ENCODE results near the gene MYO1G. TPM values are rescaled to one million over a fixed set of nuclear protein-coding genes. Genes with fewer than 3 reads are reported as not detected.
A peak's percentile ranks its signal among the peaks of the same experiment; 100 is the strongest.

MYO1G gene
- total RNA-seq, 2 experiments from 2014 or later: 23.6 to 87.3 TPM

- CTCF ChIA-PET (ENCODE audit: unreplicated experiment): interaction anchor here (0.5 kb wide), 1 partner anchor 18 kb away, joined by 4 read pairs; no protein-coding TSS in a partner anchor
- POLR2A ChIA-PET: interaction anchor here (0.6 to 2.1 kb wide), 7 partner anchors 10 to 335 kb away, joined by 3 to 12 read pairs (median 5); no protein-coding TSS in a partner anchor
- peaks cover 98% of the 10 kb centered on the region for H3K79me2 ChIP-seq (ENCODE audit: insufficient read depth, low read depth, low read length)
- H2AFZ ChIP-seq (ENCODE audit: low read length): no peak overlapping the region
- H3K36me3 ChIP-seq (ENCODE audit: insufficient read depth, low read length): peaks cover 90% of the 10 kb centered on the region
- no TSS peak for BruUV-seq (replicated peaks)
- intact Hi-C loops (cut with micrococcal nuclease; ENCODE audit: unreplicated experiment): no loop called here
- no peak overlapping the region for H3K4me3 ChIP-seq (ENCODE audit: low read depth, low read length, poor library complexity, severe bottlenecking)
- H4K20me1 ChIP-seq (ENCODE audit: insufficient read depth, low read length): 0 out of 2 replicates have a peak, but pooled peaks cover 14% of the 10 kb centered on the region
- H3K4me1 ChIP-seq (ENCODE audit: insufficient read depth, low read length, poor library complexity, severe bottlenecking): peaks cover 53% of the 10 kb centered on the region
- no peaks in the 10 kb centered on the region for H3K9me3 ChIP-seq (ENCODE audit: low read length)
- no peak for DNase-seq (ENCODE audit: low spot score)
- H3K9me2 ChIP-seq (ENCODE audit: insufficient read depth, low read length): no peaks in the 10 kb centered on the region
- peak overlapping the region; percentile 50 for H3K4me2 ChIP-seq (ENCODE audit: low read length)
- peak overlapping the region; percentile 48 for H3K27ac ChIP-seq (ENCODE audit: low read depth, low read length, poor library complexity, severe bottlenecking)
- TF ChIP-seq CTCF (conservative IDR thresholded peaks at IDR 0.05; ENCODE audit: low read length) (no peak), EZH2phosphoT487 (IDR thresholded peaks at IDR 0.05; ENCODE audit: borderline replicate concordance, low read depth, low read length) (no peak)
Observed at GRCh38 chr7:45007571-45008328, 28.9 kb upstream of the MYO1G start.

DNA sequence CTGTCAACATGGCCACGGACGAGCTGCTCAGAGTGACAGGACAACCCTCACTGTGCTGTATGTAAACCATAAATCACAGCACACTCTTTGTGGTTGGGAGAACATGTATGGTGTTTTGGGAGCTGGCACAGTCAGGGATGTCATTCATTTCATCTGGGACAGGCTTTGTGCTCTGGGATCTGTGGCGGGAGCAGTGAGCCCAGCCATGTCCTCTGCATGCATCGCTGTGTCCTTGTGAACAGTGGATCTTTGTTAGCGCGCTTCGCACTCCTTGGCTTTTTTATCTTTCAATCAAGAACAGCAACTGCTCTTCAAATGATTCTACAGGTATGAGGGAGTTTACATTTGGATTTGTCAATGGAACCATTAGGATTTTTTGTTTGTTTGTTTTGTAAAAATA, 28.3 kb upstream of the MYO1G start:
- H4K20me1 ChIP-seq (ENCODE audit: insufficient read depth, low read length): peaks cover 15% of the 10 kb centered on the region; the same call in 1 of the 2 replicates
- H3K9me2 ChIP-seq (ENCODE audit: insufficient read depth, low read length): no peaks in the 10 kb centered on the region
- no TSS peak for BruUV-seq (replicated peaks)
- no peak overlapping the region for H3K4me3 ChIP-seq (ENCODE audit: low read depth, low read length, poor library complexity, severe bottlenecking)
- peak overlapping the region; percentile 48 for H3K27ac ChIP-seq (ENCODE audit: low read depth, low read length, poor library complexity, severe bottlenecking)
- no peak for TF ChIP-seq CTCF (conservative IDR thresholded peaks at IDR 0.05; ENCODE audit: low read length)
- no peak for TF ChIP-seq EZH2phosphoT487 (IDR thresholded peaks at IDR 0.05; ENCODE audit: borderline replicate concordance, low read depth, low read length)
- DNase-seq (ENCODE audit: low spot score): no peak
- no peak overlapping the region for H2AFZ ChIP-seq (ENCODE audit: low read length)
- H3K36me3 ChIP-seq (ENCODE audit: insufficient read depth, low read length): peaks cover 90% of the 10 kb centered on the region
- H3K4me2 ChIP-seq (ENCODE audit: low read length): peak overlapping the region; percentile 50
- ChIA-PET CTCF (ENCODE audit: unreplicated experiment) (interaction anchor here (0.5 kb wide), 1 partner anchor 19 kb away, joined by 4 read pairs; no protein-coding TSS in a partner anchor), POLR2A (interaction anchor here (0.6 to 2.1 kb wide), 6 partner anchors 9 to 335 kb away, joined by 3 to 12 read pairs (median 6); no protein-coding TSS in a partner anchor)
- no peaks in the 10 kb centered on the region for H3K9me3 ChIP-seq (ENCODE audit: low read length)
- H3K79me2 ChIP-seq (ENCODE audit: insufficient read depth, low read depth, low read length): peaks cover 98% of the 10 kb centered on the region
- peaks cover 59% of the 10 kb centered on the region for H3K4me1 ChIP-seq (ENCODE audit: insufficient read depth, low read length, poor library complexity, severe bottlenecking)
- intact Hi-C loops (cut with micrococcal nuclease; ENCODE audit: unreplicated experiment): no loop called here

Data from OCI-LY7 (cell line).